Frontal cortex (tissue), 4 donors: ENCODE data around the gene RTN3. TPM values are rescaled to one million over a fixed set of nuclear protein-coding genes. Genes with fewer than 3 reads are reported as not detected.

Source experiments
- DNase-seq, 2 donors: peaks; one replicate each; pipeline ENCODE4 v3.0.0; 2012; ENCODE audit warnings: low spot score in 2 of 2
- FAIRE-seq: peaks from 2 replicates; lab custom pipeline; 2012; peaks lifted over from hg19 to GRCh38; lab: Jason Lieb, UNC
- small RNA-seq: library from RNA; depleted of rRNA; stranded (forward); fragments of <200 nt; gene quantifications from one replicate; pipeline ENCODE3, GENCODE V24; 2014
- total RNA-seq: library from RNA; depleted of rRNA; stranded (reverse); fragments of >200 nt; gene quantifications from one replicate; pipeline ENCODE4 v1.2.3, GENCODE V29; 2014
- donor health status: control.
- donor health status: control.
- donor health status: control.

Gene RTN3
- total RNA-seq, 1 donor from 2014 or later: 239 TPM

- no peak for DNase-seq
- FAIRE-seq: no peak
These were observed 121.5 kb downstream of the RTN3 start for GRCh38 chr11:63802637-63803414.

- DNase-seq: no peak
- no peak for FAIRE-seq
These were observed 123.0 kb downstream of the RTN3 start for GRCh38 chr11:63804259-63804658.

DNA sequence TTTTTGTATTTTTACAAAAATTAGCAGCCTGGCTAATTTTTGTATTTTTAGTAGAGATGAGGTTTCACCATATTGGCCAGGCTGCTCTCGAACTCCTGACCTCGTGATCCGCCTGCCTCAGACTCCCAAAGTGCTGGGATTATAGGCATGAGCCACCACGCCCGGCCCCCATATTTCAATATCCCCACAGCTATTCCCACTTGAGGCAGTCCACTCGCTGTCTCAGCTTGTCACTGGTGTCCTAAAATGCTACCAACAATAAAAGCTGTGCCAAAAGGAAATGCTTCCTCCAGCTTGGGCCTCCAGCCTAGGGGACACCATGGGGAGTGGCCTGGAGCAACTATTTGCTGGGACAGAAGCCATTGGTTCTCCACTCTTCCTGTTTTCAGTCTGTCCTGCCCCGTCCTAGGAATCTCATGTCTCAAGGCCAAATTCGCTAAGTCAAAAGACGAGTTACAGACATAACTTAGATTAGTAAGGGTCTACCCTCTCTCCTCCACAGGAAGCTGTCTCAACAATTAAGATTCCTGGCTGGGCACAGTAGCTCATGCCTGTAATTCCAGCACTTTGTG, 124.6 kb downstream of the RTN3 start:
- DNase-seq (no peak), FAIRE-seq (no peak)

Small RNA genes within 50 kb of the gene (small RNA-seq; reads per million reads assigned to genes)
- gene AP000753.3 (not detected), gene RN7SL596P (not detected)

Other genes with a start within 250 kb of the RTN3 start
- 2.4 TPM for gene PLAAT5, start 190.3 kb upstream of the RTN3 start, total RNA-seq
- gene LGALS12, start 175.4 kb upstream of the RTN3 start, total RNA-seq: not detected
- 3.3 TPM for gene PLAAT4, start 144.7 kb upstream of the RTN3 start, total RNA-seq
- not detected for gene PLAAT2, start 118.1 kb upstream of the RTN3 start, total RNA-seq
- gene PLAAT3, start 67.1 kb upstream of the RTN3 start, total RNA-seq: 2.4 TPM
- gene ATL3, start 10.1 kb upstream of the RTN3 start, total RNA-seq: 21.6 TPM
- 55.8 TPM for gene ZFTA, start 87.3 kb downstream of the RTN3 start, total RNA-seq
- 13.0 TPM for gene SPINDOC, start 132.0 kb downstream of the RTN3 start, total RNA-seq
- 11.8 TPM for gene MARK2, start 157.6 kb downstream of the RTN3 start, total RNA-seq
- 14.3 TPM for gene RCOR2, start 235.7 kb downstream of the RTN3 start, total RNA-seq